Caki2 (cell line): ENCODE measurements around the gene TAF9B. TPM values are rescaled to one million over a fixed set of nuclear protein-coding genes. Genes with fewer than 3 reads are reported as not detected.

ENCODE experiments used
- total RNA-seq: library from RNA; depleted of rRNA; stranded (reverse); fragments of >200 nt; shearing (Covaris generic); gene quantifications from 2 replicates; pipeline ENCODE4 v1.2.3, GENCODE V29; 2014; ENCODE audit warnings: low replicate concordance; rRNA removed

The TAF9B gene
- total RNA-seq, 1 experiment from 2014 or later: 30.0 TPM

Other genes with a start within 250 kb of the TAF9B start
- gene MAGT1, start 244.2 kb downstream of the TAF9B start, total RNA-seq: 84.0 and 99.7 TPM in 2 replicates
- 450 and 597 TPM in 2 replicates for gene COX7B, start 240.2 kb downstream of the TAF9B start, total RNA-seq
- 7.4 and 8.9 TPM in 2 replicates for gene ATP7A, start 229.0 kb downstream of the TAF9B start, total RNA-seq
- gene PGAM4, start 170.0 kb downstream of the TAF9B start, total RNA-seq: not detected in 2 replicates
- 995 and 1,058 TPM in 2 replicates for gene PGK1, start 35.4 kb downstream of the TAF9B start, total RNA-seq
- gene CYSLTR1, start 188.0 kb upstream of the TAF9B start, total RNA-seq: not detected in 2 replicates